Osteoblast (primary cell): Measurements from ENCODE around the gene PLEKHH2. TPM values are rescaled to one million over a fixed set of nuclear protein-coding genes. Genes with fewer than 3 reads are reported as not detected.

Experiments
- DNase-seq: peaks from one replicate; pipeline ENCODE4 v3.0.0; 2011; ENCODE audit warnings: low spot score, mixed read lengths; ENCODE audit not compliant: insufficient read length; ENCODE audit errors: missing footprints
- H2AFZ ChIP-seq: 2 replicates; pipeline ENCODE4 v1.6.0; 2011; ENCODE audit warnings: mild to moderate bottlenecking, low read length
- H3K27ac ChIP-seq: 2 replicates; pipeline ENCODE4 v1.5.1; 2011; ENCODE audit warnings: mild to moderate bottlenecking, low read depth, low read length, moderate library complexity
- H3K27me3 ChIP-seq: 2 replicates; pipeline ENCODE4 v1.6.0; 2012; ENCODE audit warnings: mild to moderate bottlenecking, control low read depth, inconsistent platforms, low read length, moderate library complexity; ENCODE audit not compliant: insufficient read depth
- H3K36me3 ChIP-seq: 2 replicates; pipeline ENCODE4 v1.5.1; 2011; ENCODE audit warnings: mild to moderate bottlenecking, low read length, control low read depth, moderate library complexity; ENCODE audit not compliant: insufficient read depth
- H3K4me1 ChIP-seq: 2 replicates; pipeline ENCODE4 v1.5.1; 2011; ENCODE audit warnings: mild to moderate bottlenecking, low read length, control low read depth, moderate library complexity; ENCODE audit not compliant: insufficient read depth
- H3K4me2 ChIP-seq: 2 replicates; pipeline ENCODE4 v1.6.0; 2011; ENCODE audit warnings: mild to moderate bottlenecking, low read length; ENCODE audit not compliant: insufficient read depth
- H3K4me3 ChIP-seq: fragments of 200-600 bp; sonication (generic); 3 replicates; pipeline ENCODE4 v1.5.1; 2012; ENCODE audit warnings: mild to moderate bottlenecking, low read length, inconsistent platforms; ENCODE audit not compliant: insufficient read depth
- H3K79me2 ChIP-seq: 2 replicates; pipeline ENCODE4 v1.6.0; 2012; ENCODE audit warnings: mild to moderate bottlenecking, low read length, control low read depth, inconsistent platforms; ENCODE audit not compliant: insufficient read depth
- H3K9me3 ChIP-seq: 2 replicates; pipeline ENCODE4 v1.5.1; 2011; ENCODE audit warnings: low read depth, low read length, control low read depth
- H4K20me1 ChIP-seq: 2 replicates; pipeline ENCODE4 v1.6.0; 2012; ENCODE audit warnings: mild to moderate bottlenecking, low read length, control low read depth; ENCODE audit not compliant: insufficient read depth
- CTCF ChIP-seq: IDR thresholded peaks from 2 replicates; pipeline ENCODE4 v1.5.1; 2011; ENCODE audit warnings: mild to moderate bottlenecking, low read depth, low read length, moderate library complexity; ENCODE audit errors: extremely low read depth
- total RNA-seq: library from RNA; depleted of rRNA; stranded (reverse); fragments of >200 nt; gene quantifications from 2 replicates; pipeline ENCODE4 v1.2.3, GENCODE V29; 2012

PLEKHH2 gene
- total RNA-seq, 1 donor: 18.8 TPM

DNA sequence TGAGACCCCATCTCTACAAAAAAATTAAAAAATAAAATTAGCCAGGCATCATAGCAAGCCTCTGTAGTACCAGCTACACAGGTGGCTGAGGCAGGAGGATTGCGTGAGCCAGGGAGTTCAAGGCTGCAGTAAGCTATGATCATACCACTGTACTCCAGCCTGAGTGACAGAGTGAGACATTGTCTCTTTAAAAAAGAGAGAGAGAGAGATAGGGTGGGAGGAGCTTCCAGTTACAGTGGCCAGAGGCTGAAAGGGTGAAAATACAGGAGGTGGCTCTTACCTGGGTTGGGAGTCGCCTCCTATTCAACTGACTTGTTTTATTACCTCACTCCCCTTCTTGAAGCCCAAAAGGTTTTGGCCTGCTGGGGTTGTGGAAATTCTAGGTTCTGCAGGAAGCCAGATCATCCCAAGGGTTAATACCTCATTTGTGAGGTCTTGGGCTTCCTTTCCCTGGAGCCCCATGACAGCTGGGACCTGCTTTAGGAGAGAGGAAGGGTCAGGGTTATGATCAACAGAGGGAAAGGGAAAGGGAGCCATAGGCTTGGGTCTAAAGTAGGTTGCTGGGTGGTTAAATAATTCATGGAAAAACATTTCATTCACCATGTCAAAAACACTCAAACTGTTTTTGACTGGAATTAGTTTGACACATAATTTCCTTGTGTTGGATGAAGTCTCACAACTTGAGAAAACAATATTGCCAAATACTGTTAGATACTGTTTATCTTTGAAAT, 154.1 kb downstream of the PLEKHH2 start:
- H3K27me3 ChIP-seq: no peaks in the 10 kb centered on the region
- H3K4me2 ChIP-seq: no peak overlapping the region
- H3K9me3 ChIP-seq: no peaks in the 10 kb centered on the region
- peaks cover 19% of the 10 kb centered on the region for H3K36me3 ChIP-seq
- no peaks in the 10 kb centered on the region for H3K4me1 ChIP-seq
- DNase-seq: no peak
- H3K79me2 ChIP-seq: no peaks in the 10 kb centered on the region
- no peak overlapping the region for H3K4me3 ChIP-seq
- no peaks in the 10 kb centered on the region for H4K20me1 ChIP-seq
- TF ChIP-seq CTCF: no peak
- no peak overlapping the region for H3K27ac ChIP-seq
- H2AFZ ChIP-seq: no peak overlapping the region

- Histone ChIP-seq H2AFZ (no peak overlapping the region), H3K4me2 (no peak overlapping the region), H3K4me3 (no peak overlapping the region), H3K27ac (no peak overlapping the region), H3K9me3 (no peaks in the 10 kb centered on the region), H3K79me2 (no peaks in the 10 kb centered on the region), H3K4me1 (no peaks in the 10 kb centered on the region), H3K27me3 (no peaks in the 10 kb centered on the region), H4K20me1 (no peaks in the 10 kb centered on the region), H3K36me3 (peaks cover 19% of the 10 kb centered on the region)
- no peak for DNase-seq
- TF ChIP-seq CTCF: no peak
Observed at GRCh38 chr2:43792653-43793052, 155.6 kb downstream of the PLEKHH2 start.

DNA sequence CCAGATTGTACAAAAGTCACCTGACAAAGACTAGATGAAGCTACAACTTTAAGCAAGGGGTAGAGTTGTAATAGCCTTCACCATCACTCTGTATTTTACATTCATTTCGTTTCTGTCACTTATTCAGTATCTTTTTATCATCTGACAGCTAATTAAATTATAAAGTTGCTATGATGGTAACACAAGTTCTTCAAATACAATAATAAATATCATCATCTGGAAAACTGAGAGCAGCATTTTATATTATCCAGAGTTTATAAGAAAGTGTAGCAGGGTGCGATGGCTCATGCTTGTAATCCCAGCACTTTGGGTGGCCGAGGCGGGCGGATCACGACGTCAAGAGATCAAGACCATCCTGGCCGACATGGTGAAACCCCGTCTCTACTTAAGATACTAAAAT, 157.9 kb downstream of the PLEKHH2 start:
- no peak overlapping the region for H3K4me3 ChIP-seq
- H3K4me2 ChIP-seq: no peak overlapping the region
- no peak for DNase-seq
- no peaks in the 10 kb centered on the region for H3K27me3 ChIP-seq
- no peaks in the 10 kb centered on the region for H3K4me1 ChIP-seq
- H4K20me1 ChIP-seq: no peaks in the 10 kb centered on the region
- H3K27ac ChIP-seq: no peak overlapping the region
- no peaks in the 10 kb centered on the region for H3K9me3 ChIP-seq
- H3K36me3 ChIP-seq: peaks cover 14% of the 10 kb centered on the region
- no peak overlapping the region for H2AFZ ChIP-seq
- H3K79me2 ChIP-seq: no peaks in the 10 kb centered on the region
- TF ChIP-seq CTCF: no peak

DNA sequence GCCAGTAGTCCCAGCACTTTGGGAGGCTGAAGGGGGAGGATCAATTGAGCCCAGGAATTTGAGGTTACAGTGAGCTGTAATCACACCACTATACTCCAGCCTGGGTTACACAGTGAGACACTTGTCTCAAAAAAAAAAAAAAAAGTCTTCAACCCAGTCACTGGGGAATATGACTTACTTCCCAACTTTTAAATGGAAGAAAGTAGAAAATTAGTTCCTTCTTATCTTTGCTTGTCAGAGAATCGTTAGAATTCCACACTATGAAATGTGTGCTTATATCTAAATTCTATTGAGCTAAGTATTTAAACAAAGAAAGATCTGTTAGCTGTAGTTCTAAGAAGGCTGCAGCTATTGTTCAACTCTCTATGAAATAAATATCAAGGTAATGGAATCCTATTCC, 159.1 kb downstream of the PLEKHH2 start:
- Histone ChIP-seq H2AFZ (no peak overlapping the region), H3K9me3 (no peaks in the 10 kb centered on the region), H3K4me3 (no peak overlapping the region), H3K27ac (no peak overlapping the region), H3K4me2 (no peak overlapping the region), H3K36me3 (peaks cover 14% of the 10 kb centered on the region), H3K79me2 (no peaks in the 10 kb centered on the region), H3K27me3 (no peaks in the 10 kb centered on the region), H3K4me1 (no peaks in the 10 kb centered on the region), H4K20me1 (no peaks in the 10 kb centered on the region)
- DNase-seq: no peak
- no peak for TF ChIP-seq CTCF
